Stimulated activated CD8-positive, alpha-beta memory T cell treated with anti-CD3 and anti-CD28 coated beads, Interleukin-15, amount 100 ng/mL, for 1 hour (primary cell): ENCODE results near the gene SH3BP2.

Experiments
- DNase-seq: peaks from one replicate; pipeline ENCODE4 v3.0.0-alpha.2; 2020; ENCODE audit warnings: low read depth

SH3BP2 gene

DNA sequence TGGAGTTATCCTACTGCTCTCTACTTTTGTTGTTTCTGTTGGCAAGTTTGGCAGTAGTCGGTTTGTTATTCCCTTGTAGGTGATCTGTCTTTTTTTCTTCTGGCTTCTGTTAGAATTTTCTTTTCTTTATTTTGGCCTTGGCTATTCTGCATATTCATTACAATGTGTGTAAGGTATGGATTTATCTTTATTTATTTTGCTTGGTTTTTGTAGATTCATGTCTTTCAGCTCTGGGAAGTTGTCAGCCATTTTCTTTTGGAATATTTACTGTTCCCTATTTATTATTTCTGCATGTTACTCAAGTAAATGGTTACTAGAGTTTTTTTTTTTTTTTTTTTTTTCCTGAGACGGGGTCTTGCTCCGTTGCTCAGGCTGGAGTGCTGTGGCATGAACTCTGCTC is 63.4 kb downstream of the SH3BP2 start:
- no peak for DNase-seq

DNA sequence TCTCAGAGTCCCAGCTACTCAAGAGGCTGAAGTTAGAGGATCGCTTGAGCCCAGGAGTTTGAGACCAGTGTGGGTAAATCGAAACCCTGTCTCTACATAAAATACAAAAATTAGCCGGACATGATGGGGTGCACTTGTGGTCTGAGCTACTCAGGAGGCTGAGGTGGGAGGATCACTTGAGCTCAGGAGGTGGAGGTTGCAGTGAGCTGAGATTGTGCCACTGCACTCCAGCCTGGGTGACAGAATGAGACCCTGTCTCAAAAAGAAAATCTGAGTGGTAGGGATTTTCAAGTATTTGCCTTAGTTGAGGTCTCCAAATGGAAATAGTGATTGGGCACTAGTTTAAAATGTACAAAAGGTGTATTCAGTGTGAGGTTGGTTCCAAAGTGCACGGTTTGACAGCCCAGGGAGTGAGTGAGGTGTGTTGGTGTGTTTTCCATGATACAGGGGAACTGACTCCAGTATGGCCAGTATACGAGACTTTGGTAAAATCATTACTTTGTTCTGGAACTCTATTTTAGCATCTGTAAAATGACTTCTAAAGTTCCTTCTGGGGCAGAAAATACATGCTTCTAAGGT is 64.6 kb downstream of the SH3BP2 start:
- no peak for DNase-seq

DNA sequence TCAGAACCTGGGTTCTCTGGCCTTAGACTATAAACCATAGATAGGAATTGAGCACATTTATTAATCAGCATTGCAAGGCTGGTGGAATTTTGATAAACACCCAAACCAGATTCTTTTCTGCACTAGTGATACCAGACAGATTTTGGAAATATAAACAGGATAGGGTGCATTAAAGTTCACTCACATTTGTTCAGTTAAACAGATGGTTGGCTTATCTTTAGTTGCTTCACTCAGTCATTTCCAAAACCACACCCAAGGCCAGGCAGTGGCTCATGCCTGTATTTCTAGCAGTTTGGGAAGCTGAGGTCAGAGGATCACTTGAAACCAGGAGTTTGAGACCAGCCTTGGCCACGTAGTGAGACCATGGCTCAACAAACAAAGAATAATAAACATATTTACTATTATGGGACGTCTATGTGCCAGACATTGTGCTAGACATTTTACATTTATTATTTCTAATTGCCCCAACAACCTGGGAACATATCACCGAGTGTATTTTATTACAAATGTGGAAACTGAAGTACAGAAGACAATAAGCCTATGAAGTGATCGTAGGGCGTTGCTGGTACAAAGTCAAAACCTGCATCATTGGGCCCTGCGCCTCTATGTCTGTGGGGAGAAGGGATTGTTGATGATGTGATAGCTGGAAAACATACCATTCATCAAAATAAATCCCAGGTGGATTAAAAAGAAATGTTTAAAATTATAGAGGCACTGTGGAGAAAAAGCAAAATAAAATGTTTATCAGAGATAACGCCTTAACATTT is 65.7 kb downstream of the SH3BP2 start:
- DNase-seq: no peak

DNA sequence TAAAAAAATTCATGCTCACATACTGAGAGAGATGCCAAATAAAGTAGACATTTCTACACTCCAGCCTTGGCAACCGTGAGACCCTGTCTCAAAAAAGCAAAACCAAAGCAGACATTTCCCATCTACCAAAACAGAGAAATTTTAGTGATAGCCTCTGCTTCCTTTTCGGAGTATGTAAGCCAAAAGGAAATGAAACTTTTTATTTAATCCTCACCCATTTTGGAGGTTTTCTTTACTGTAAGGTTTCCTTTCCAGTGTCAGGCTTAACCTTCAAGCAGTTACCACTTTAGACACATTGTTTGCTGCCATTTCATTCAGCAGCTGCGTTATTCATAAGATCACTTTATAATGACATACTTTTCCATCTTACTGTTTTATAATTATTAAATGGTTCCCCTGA is 66.6 kb downstream of the SH3BP2 start:
- no peak for DNase-seq

DNA sequence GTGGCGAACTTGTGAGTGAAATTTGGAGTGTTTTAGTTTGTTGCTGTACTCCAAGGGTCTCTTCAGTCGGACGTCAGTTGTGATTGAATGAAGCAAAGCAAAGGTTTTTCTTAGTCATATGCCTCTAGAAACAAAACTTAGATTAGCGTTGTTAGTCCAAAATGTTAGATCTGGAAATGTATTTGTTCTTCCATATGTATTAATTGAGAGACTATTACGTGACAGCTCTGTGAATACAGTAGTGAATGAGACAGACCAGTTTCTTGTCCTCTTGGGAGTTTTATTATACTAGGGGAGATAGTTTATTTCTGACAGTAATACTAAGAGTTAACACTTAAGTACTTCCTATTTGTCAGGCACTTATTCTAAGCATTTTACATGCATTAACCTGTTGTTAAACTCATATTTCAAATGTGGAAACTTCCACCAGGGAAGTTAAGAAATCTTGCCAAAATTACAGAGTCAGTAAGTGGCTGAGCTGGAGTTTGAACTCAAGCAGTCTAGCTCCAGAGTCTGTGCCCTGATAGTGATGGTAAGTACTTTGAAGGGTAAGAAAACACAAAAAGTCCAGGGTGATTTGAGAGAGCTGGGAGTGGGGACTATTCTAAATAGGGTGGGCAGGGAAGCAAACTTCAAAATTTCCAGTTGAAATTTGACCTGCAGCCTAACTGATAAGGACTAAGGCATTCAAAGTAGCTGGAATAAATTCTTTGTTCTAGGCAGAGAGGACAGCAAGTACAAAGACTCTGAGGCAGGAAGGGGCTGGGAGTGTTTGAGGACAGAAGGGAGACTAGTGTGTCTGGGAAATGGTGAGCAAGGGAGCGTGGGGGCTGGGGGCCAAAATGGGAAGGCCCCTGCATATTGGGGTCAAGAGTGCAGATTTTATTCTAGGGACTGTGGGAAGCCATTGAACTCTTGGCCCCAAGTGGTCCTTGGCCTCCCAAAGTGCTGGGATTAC is 67.8 kb downstream of the SH3BP2 start:
- no peak for DNase-seq

DNA sequence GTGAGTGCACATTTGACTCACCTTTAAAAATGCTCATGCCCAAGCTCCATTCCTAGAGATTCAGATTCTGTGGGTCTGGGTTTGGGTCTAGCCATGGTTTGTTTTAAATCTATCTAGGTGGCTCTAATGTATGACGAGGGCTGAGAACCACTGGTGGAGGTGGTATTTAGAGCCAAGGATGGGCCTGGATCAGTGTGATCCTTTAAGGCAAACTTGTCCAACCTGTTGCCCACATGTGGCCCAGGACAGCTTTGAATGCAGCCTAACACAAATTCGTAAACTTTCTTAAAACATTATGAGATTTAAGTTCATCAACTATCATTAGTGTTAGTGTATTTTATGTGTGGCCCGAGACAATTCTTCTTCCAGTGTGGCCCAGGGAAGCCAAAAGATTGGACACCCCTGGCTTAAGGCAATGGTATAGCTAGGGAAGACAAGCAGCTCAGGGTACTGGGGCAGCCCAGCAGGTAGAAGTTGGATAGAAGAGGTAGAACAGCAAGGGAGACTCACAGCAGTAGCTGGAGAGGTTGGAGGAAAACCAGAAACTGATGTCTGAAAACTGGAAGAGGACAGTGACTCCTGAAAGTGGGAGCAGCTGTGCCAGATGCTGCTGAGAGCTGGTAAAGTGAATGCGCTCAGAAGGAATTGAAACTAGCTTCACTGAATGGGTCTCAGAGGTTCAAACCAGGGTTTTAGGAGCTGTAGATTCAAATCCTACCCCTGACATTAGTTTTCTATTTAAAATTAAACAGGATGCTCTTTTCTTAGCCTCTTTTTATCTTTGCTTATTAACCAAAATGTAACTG is 68.9 kb downstream of the SH3BP2 start:
- DNase-seq: no peak

DNA sequence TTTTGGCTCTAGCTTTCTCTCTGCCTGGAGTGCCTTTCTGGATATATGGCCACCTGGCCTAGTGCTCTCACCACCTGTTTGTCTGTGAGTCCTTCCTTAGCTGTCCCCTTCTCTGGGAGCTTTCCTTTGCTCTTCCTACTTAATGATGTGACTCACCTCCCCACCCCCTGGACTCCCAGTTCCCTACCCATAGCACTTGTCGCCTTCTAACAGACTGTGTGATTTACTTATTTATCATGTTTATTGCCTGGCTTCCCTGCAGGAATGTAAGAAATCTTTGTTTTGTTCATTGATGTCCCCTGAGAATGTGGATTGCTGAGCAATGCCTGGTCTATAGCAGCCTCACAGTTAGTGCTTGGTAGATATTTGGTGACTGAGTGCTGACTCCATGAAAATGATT is 69.6 kb downstream of the SH3BP2 start:
- DNase-seq: no peak

DNA sequence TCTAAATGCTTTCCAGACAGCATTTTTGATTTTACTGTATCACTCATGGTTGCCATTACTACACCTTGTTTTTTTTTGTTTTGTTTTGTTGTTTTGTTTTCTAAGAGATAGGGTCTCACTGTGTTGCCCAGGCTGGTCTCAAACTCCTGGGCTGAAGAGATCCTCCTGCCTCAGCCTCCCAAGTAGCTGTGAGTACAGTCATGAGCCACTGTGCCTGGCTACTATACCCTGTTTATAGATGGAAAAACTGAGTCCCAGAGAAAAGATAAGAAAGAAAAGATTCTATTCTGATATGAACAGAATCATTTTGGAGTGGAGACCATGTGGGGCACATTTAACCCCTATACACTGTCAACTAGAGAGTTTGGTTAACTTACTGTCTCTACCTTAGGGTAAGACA is 70.8 kb downstream of the SH3BP2 start:
- DNase-seq: no peak

DNA sequence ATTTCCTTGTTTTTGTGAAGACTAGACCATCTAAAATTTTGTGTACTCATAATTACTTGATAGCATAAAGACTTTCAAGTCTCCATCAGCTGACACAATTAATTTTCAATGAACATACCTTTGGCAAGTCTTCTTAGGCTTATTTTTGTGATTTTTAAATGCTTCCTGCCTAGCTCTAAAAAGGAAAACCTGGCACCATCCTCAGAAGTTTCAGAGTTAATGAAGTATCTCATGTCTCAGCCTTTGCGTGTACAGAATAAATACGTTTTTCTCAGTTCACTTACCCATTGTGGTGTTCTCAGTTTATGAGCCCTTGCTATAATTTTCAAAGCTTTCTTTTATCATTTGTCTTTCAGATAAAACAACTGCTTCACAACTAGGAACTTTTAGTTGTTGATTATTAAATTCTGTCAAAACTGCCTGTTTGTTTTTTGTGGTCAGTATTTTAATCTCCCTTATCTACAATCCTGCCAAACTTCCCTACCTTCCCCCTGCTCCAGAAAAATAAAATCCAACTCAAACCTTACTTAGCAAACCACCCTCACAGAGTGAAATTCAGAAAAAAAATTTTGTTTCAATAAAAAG is 72.4 kb downstream of the SH3BP2 start:
- no peak for DNase-seq

DNA sequence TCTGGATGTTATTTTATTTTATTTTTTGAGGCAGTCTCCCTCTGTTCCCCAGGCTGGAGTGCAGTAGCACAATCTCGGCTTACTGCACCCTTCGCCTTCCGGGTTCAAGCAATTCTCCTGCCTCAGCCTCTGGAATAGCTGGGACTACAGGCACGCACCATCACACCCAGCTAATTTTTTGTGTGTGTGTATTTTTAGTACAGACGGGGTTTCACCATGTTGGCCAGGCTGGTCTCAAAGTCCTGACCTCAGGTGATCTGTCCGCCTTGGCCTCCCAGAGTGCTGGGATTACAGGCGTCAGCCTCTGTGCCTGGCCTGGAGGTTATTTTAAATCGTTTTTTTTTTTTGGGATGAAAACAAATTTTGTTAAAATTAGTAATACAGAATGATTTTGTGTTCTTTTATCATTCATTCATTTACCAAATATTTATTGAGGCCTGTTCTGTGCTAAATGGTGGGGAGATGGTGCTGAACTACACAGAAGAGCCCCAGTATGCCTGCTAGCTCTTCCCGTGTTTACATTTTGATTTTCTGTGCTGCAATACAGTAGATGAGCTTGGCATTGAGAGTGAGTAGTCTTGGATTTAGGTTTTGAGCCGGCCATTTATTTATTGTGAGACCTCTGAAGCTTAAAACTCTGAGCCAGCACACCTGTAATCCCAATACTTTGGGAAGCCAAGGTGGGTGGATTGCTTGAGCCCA is 73.4 kb downstream of the SH3BP2 start:
- no peak for DNase-seq

DNA sequence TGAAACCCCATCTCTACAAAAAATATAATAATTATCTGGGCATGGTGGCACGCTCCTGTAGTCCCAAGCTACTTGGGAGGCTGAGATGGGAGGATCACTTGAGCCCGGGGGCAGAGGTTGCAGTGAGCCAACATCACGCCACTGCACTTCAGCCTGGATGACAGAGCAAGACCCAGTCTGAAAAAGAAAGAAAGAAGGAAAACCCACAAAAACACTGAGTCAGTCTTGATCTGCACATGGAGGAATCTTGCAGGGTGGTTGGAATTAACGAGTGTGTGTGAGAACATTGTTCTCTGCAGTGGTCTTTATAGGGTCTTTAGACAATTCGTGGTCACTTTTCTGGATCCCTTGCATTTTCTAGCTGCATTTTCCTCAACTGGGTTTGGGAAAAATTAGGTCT is 74.0 kb downstream of the SH3BP2 start:
- no peak for DNase-seq

DNA sequence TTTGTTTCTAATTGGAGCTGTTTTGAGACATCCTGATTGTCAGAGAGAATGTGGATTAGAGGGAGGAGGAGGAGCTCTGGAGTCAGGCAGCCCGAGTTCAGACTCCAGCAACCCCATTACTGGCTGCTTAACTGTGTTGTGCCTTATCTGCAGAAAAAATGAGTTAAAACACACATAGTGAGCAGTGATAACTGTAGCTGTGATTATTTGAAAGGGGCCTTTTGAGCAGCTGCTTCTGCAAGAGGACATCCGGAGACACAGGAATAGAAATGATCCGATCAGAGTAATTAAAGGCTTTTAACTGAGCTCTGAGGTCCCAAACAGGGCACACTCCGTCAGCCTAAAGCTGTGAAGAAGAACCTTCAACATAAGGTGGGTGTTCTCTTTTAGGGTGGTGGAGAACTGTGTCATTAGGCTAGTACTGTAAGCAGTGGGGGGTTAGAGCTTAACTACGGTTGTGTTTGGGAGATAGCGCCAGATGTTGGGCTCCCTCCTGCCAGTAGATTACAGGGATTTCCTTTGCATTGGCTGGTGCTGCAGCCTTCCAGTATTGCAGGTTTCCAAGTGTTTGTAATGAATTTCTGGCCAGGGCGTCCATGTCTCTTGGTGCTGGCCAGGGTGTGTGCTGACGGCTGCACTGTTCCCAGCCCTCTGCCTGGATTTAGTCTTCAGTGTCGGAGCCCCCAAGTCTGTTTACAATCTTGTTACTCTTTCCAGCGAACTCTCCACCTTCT is 75.0 kb downstream of the SH3BP2 start:
- no peak for DNase-seq

DNA sequence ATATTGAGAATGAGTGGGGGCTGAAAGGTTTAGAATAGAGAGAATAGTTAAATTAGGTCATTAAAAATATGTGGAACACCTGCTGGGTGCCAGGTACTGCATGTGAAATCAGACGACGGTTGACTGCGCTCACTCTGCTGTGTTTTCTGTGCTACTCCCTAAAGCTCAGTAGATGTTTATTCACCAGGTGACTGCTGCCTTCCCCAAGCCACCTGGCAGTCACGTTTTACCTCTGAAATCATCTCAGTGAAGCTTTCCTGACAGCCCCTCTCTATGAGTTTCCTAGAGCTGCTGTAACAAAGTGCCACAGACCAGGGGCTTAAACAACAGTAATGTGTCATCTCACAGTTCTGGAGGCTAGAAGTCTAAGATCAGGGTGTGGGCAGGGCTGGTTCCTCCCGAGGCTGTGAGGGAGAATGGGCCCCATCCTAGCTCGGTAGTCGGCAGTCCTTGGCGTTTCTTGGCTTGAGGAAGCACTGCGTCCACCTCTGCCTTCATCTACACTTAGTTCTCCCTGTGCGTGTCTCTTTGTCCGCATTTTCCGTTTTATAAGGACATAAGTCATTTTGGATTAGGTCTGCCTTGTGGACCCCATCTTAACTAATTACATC is 76.1 kb downstream of the SH3BP2 start:
- no peak for DNase-seq

DNA sequence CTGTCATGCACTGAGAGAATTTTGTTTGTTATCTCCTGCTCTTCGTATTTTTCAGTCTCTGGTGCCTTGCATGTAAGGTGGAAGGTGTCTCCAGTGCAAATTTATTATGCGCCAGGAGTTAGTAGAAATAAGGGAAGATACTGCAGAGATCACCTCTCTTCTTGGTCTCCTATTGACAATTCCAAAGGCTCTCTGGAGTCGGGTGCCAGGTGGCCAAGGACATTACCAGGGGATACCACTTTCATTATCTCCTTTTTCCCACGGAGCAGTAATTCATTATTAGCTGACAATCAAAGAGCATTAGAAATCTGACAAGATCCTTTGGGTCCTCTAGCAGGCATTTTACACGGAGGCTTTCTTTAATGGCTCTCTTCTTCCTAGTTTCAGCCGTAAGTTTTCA is 76.8 kb downstream of the SH3BP2 start:
- no peak for DNase-seq

DNA sequence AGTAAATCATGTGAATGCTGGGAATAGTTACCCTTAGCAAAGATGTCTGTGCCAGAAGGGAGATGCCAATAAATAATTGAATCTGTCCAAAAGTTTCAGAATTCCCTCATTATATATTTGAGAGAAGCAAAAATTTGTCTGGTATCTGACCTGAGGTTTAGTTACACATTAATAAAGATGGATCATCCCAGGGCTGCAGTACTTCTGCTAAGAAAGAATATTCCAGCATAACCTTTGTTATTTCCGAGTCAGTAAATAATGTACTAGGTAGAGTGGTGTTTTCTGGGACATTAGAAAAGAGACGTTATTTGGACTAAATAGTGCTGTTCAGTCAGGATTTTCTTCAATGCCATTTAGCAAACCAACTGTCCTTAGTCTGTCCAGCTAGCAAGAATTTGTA is 77.2 kb downstream of the SH3BP2 start:
- DNase-seq: no peak

DNA sequence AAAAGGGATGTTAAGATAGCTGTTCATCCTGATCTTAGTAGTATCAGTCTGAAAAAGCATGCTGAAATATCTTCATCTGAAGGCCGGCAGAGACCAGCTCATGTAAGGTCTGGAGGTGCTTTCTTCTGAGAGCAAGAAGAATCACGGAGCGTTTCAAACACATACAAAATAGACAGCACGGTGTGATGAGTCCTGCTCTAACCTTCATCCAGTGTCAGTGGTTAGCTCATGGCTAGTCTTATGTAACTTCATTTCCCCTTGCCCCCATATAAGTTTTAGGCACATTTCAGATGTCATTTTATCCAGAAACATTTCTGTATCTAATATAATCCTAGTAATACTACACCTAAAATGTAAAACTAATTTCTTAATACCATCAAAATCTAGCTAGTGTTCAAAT is 78.6 kb downstream of the SH3BP2 start:
- no peak for DNase-seq

DNA sequence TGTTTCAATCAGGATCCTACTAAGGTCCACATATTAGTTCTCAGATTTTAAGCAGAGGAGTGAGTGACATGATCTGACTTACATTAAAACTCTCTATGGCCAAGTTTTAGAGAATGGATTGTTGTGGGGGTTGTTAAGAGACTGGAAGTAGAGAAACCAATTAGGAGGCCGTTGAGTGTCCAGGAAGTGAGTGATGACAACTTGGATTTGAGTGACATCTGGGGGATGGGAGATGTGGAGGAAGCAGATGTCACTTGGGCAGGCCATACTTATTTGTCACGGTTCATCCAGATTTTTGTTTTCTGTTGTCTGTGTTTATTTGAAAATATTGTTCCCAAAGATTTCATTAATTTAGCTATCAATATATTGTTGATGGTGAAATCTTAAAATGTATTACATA is 79.0 kb downstream of the SH3BP2 start:
- no peak for DNase-seq

DNA sequence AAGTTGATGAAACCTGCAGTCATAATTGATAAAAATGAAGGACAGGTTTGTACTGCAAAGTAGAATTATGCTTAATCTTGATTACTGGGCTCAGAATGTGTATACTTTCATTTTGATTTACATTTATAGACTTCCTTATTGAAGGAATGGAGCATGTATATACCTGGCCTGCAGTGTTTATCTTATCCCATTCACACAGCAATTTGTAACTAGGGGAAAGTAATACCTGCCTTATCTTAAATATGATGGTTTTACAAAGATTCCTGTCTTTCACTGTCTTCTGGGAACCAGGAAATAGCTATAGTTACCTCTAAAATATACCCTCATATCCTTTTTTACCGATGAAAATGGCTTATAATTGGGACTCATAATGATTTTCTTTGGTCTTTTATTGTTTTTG is 80.4 kb downstream of the SH3BP2 start:
- no peak for DNase-seq

DNA sequence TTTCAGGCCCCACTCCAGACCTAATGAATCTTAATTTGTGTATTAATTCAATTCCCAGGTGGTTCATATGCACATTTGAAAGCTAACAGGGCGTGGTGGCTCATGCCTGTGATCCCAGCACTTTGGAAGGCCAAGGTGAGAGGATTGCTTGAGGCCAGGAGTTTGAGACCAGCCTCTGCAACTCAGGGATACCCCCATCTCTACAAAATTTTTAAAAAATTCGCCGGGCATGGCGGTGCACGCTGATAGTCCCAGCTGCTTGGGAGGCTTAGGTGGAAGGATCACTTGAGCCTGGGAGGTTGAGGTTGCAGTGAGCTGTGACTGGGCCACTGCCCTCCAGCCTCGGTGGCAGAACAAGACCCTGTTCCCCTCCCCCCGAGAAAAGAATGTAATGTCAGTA is 82.0 kb downstream of the SH3BP2 start:
- no peak for DNase-seq

DNA sequence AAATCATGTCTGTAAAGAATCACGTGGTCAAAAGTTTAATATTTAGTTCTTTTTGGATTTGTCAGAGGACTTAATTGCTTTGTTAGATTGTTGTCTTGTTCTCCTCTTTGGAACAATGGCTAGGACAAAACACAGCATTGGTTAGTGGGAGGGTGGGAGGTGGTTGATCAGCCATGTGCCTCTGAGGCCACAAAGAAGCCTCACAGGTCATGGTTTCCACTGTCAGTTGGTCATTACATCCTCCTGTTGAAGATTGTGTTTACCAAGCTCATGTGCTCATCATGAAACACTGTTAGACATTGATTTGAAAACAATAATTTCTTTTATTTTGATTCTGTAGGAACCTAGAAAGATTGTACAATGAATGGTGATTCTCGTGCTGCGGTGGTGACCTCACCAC is 82.7 kb downstream of the SH3BP2 start:
- no peak for DNase-seq
